Aorta (tissue), 5 donors: ENCODE results near the gene ABI3BP. TPM values are rescaled to one million over a fixed set of nuclear protein-coding genes. Genes with fewer than 3 reads are reported as not detected.

ENCODE experiments used
- ATAC-seq: fragments of 200-7000 bp; cut with Tn5 transposase; one replicate; pipeline ENCODE4 v1.9.1; 2022; ENCODE audit warnings: moderate library complexity; ENCODE audit not compliant: low FRiP score
- DNase-seq, 2 donors: peaks; one replicate each; pipeline ENCODE4 v3.0.0-alpha.2; 2020
- H3K27ac ChIP-seq, 2 donors: one replicate each; pipeline ENCODE4 v1.5.1; 2013; ENCODE audit warnings: low read length in 2 of 2, mild to moderate bottlenecking in 2 of 2, moderate library complexity in 2 of 2, control low read depth in 1 of 2, inconsistent platforms in 1 of 2, low read depth in 1 of 2
- H3K27me3 ChIP-seq, 2 donors: one replicate each; pipeline ENCODE4 v1.6.1; 2013; ENCODE audit warnings: control low read depth in 1 of 2, low read length in 1 of 2, mild to moderate bottlenecking in 1 of 2, moderate library complexity in 1 of 2; ENCODE audit not compliant: insufficient read depth in 2 of 2, control insufficient read depth in 1 of 2
- H3K36me3 ChIP-seq, 2 donors: one replicate each; pipeline ENCODE4 v1.6.1; 2013; ENCODE audit warnings: control low read depth in 1 of 2, low read length in 1 of 2, mild to moderate bottlenecking in 1 of 2; ENCODE audit not compliant: insufficient read depth in 2 of 2, control insufficient read depth in 1 of 2
- H3K4me1 ChIP-seq, 2 donors: one replicate each; pipeline ENCODE4 v1.6.1; 2013; ENCODE audit warnings: low read length in 2 of 2, control low read depth in 1 of 2, mild to moderate bottlenecking in 1 of 2, moderate library complexity in 1 of 2; ENCODE audit not compliant: insufficient read depth in 2 of 2, control insufficient read depth in 1 of 2
- H3K4me3 ChIP-seq, 2 donors: one replicate each; pipeline ENCODE4 v1.5.1; 2013; ENCODE audit warnings: low read length in 2 of 2, control low read depth in 1 of 2, mild to moderate bottlenecking in 1 of 2
- H3K9me3 ChIP-seq: one replicate; pipeline ENCODE4 v1.6.1; 2013; ENCODE audit warnings: mild to moderate bottlenecking, low read length; ENCODE audit not compliant: control insufficient read depth
- whole genome bisulfite sequencing, 2 donors: extraction: QIAGEN DNeasy Blood & Tissue Kit; methylation state at CpG; one replicate each; pipeline ENCODE4 v1.1.7; 2013; 5-methylcytosine and 5-hydroxymethylcytosine counted together
- intact Hi-C, 2 donors: fragments of 100-400 bp; cut with DNase I; formaldehyde crosslinking; loops; one replicate each; pipeline versions ENCODE4 v1.14.2 to v1.15.0; 2022
- polyA plus RNA-seq, 2 donors: library from polyadenylated mRNA; stranded (reverse); fragments of 200-250 nt; gene quantifications; one replicate each; pipeline ENCODE4 v1.2.3, GENCODE V29; 2013
- total RNA-seq, 2 donors: library from RNA; stranded (reverse); fragmentation: NEBNext Ultra II Directional; extraction: Animal tissue kit (Norgen Biotek cat#: 25700); gene quantifications; one replicate each; pipeline ENCODE4 v1.2.1, GENCODE V29; 2021
- donor health status: healthy with polysubstance abuse.
- donor health status: Bipolar disorder and iron deficiency.
- donor health status: DM: no; HTN: no; CAD: no.
- donor health status: DM: no; HTN: no; CAD: no.
- donor health status: DM: yes; HTN: yes; CAD: no.

Gene ABI3BP
- total and polyA plus RNA-seq, 4 donors: 4.6 to 389 (median 115) TPM

- Histone ChIP-seq H3K27me3 (no peaks in the 10 kb centered on the region), H3K4me3 (no peak overlapping the region), H3K9me3 (no peaks in the 10 kb centered on the region), H3K36me3 (no peaks in the 10 kb centered on the region), H3K4me1 (no peaks in the 10 kb centered on the region), H3K27ac (no peak overlapping the region)
- 89 to 94% methylated on average over 4 of the region's 4 CpGs for WGBS, 2 donors
- no peak for ATAC-seq
- DNase-seq: no peak
- intact Hi-C loops: no loop called here
Observed at GRCh38 chr3:100912976-100913545, 80.2 kb downstream of the ABI3BP start.

DNA sequence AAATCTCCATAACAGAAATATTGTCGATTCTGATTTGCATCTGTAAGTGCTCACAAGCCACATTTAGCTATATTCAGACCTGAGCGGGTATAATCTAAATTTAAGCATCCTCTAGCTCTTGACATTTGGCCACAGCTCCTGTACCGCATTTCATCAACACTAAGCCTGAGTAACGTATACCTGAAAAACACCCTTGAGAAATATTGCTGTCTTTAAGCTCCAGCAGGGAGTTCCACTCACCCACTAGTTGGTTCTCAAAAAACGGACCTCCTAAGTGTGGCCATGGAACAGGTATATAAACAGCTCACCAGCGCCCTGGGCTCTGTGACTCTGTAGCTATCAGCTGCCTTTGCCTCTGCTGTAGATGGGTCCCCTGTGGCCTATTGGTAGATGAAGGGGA, 80.7 kb downstream of the ABI3BP start:
- Histone ChIP-seq H3K4me3 (no peak overlapping the region), H3K36me3 (no peaks in the 10 kb centered on the region), H3K27me3 (no peaks in the 10 kb centered on the region), H3K27ac (no peak overlapping the region), H3K4me1 (no peaks in the 10 kb centered on the region), H3K9me3 (no peaks in the 10 kb centered on the region)
- WGBS, 2 donors: 88 to 97% methylated on average over 6 of the region's 6 CpGs
- intact Hi-C loops: no loop called here
- ATAC-seq: no peak
- no peak for DNase-seq

GRCh38 chr3:100911956-100912355, 81.3 kb downstream of the ABI3BP start:
- Histone ChIP-seq H3K4me1 (no peaks in the 10 kb centered on the region), H3K27ac (no peak overlapping the region), H3K9me3 (no peaks in the 10 kb centered on the region), H3K27me3 (no peaks in the 10 kb centered on the region), H3K36me3 (no peaks in the 10 kb centered on the region), H3K4me3 (no peak overlapping the region)
- WGBS, 2 donors: 88 to 92% methylated on average over 6 of the region's 6 CpGs
- DNase-seq (no peak), ATAC-seq (no peak)
- intact Hi-C loops: no loop called here

DNA sequence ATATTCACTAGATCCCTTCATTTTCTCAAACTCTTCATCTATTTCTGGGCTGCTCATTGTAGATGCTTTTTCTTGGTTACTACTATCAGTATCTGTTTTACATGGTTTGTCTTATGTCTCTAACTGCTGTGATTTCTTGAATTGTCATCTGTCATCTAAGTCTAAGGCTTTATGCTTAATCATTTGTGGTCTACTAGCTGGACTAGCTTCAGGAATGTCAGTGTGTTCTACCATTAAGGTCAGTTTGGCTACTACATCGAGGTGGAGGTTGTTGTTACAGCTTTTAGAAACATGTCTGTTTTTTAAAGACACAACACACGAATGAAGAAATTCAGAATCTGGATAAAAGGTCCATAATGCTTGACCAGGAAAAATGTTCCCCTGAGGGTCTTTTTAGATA, 82.2 kb downstream of the ABI3BP start:
- no peaks in the 10 kb centered on the region for H3K36me3 ChIP-seq
- H3K27ac ChIP-seq: no peak overlapping the region
- no peaks in the 10 kb centered on the region for H3K9me3 ChIP-seq
- DNase-seq (no peak), ATAC-seq (no peak)
- H3K4me3 ChIP-seq: no peak overlapping the region
- H3K27me3 ChIP-seq: no peaks in the 10 kb centered on the region
- intact Hi-C loops: no loop called here
- 35 to 50% methylated on average over 2 of the region's 2 CpGs for WGBS, 2 donors
- H3K4me1 ChIP-seq: no peaks in the 10 kb centered on the region

DNA sequence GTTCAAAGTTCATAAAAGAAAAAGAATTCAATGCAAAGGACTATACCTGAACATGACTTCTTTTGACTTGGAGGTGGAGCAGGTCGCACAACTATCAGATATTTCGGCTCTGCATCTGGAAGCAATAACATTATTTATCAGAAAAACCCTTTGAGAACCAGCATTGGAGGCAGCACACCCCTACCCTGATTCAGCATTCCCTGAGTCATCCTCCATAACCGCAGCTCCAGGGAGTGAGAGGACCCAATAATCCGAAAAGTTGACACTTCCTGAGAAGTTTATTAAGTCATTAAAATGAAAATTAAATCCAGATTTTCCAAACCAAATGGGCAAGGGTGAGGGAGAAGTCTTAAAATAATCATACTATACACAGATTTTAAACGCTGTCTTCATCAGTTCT, 90.6 kb downstream of the ABI3BP start:
- no peaks in the 10 kb centered on the region for H3K9me3 ChIP-seq
- H3K27ac ChIP-seq: no peak overlapping the region
- H3K4me3 ChIP-seq: no peak overlapping the region
- DNase-seq (no peak), ATAC-seq (no peak)
- WGBS, 2 donors: 92 to 94% methylated on average over 5 of the region's 5 CpGs
- no peaks in the 10 kb centered on the region for H3K36me3 ChIP-seq
- no peaks in the 10 kb centered on the region for H3K4me1 ChIP-seq
- no peaks in the 10 kb centered on the region for H3K27me3 ChIP-seq
- intact Hi-C loops: no loop called here

DNA sequence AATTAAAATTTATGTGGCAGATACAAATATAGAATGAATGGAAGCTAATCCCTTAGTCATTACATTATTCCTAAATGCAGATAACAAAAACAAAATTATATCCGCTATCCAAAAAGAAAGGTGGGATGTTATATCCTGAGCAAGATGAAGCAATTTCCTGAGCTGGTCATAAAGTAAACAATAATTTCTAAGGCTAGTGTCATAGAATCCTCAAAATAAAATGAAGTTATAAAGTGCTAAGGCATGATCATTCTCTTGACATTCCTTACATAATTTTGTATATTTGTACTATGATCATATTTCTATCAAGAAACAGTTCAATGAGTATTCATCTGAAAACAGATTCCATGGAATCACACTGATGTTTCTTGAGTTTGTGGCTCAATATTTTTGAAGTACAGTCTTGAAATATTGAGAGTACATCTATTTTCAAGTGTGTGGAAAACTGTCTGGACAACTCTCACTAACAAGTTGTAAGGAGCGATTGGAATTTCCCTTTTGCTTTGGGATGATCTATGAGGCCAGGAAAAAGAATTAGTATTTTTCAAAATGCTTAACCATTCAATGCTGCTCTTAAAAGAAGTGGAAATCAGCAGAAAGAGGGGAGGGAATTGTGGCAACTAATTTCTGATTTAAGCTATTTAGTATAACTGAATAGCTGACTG, 92.4 kb downstream of the ABI3BP start:
- Histone ChIP-seq H3K27ac (no peak overlapping the region), H3K4me1 (no peaks in the 10 kb centered on the region), H3K36me3 (no peaks in the 10 kb centered on the region), H3K27me3 (no peaks in the 10 kb centered on the region), H3K4me3 (no peak overlapping the region), H3K9me3 (no peaks in the 10 kb centered on the region)
- DNase-seq: no peak
- intact Hi-C loops: no loop called here
- 83 to 85% methylated on average over 2 of the region's 2 CpGs for WGBS, 2 donors
- ATAC-seq: no peak

GRCh38 chr3:100899440-100900091, 93.7 kb downstream of the ABI3BP start:
- intact Hi-C loops: loop anchor here in 1 of 2 donors (5.0 kb wide), 1 partner anchor 478 kb away; no protein-coding TSS in a partner anchor
- H3K36me3 ChIP-seq: no peaks in the 10 kb centered on the region

GRCh38 chr3:100898681-100899080, 94.5 kb downstream of the ABI3BP start:
- no peaks in the 10 kb centered on the region for H3K9me3 ChIP-seq
- no peaks in the 10 kb centered on the region for H3K4me1 ChIP-seq
- ATAC-seq (no peak), DNase-seq (no peak)
- H3K4me3 ChIP-seq: no peak overlapping the region
- intact Hi-C loops: loop anchor here in 1 of 2 donors (5.0 kb wide), 1 partner anchor 479 kb away; no protein-coding TSS in a partner anchor
- no peak overlapping the region for H3K27ac ChIP-seq
- no peaks in the 10 kb centered on the region for H3K36me3 ChIP-seq
- 84 to 86% methylated on average over 5 of the region's 5 CpGs for WGBS, 2 donors
- H3K27me3 ChIP-seq: no peaks in the 10 kb centered on the region

More at GRCh38 chr3:100899440-100900091, 93.7 kb downstream of the ABI3BP start:
- no peaks in the 10 kb centered on the region for H3K9me3 ChIP-seq
- 5 to 23% methylated on average over 2 of the region's 2 CpGs for WGBS, 2 donors
- no peak overlapping the region for H3K4me3 ChIP-seq
- no peaks in the 10 kb centered on the region for H3K27me3 ChIP-seq
- H3K4me1 ChIP-seq: no peaks in the 10 kb centered on the region
- H3K27ac ChIP-seq: no peak overlapping the region
- no peak for ATAC-seq
- DNase-seq: no peak

GRCh38 chr3:100896994-100897393, 96.2 kb downstream of the ABI3BP start:
- intact Hi-C loops: loop anchor here in 1 of 2 donors (5.0 kb wide), 1 partner anchor 480 kb away; no protein-coding TSS in a partner anchor
- ATAC-seq: no peak
- WGBS, 2 donors: 51 to 72% methylated on average over 2 of the region's 2 CpGs

More at GRCh38 chr3:100896994-100897393, 96.2 kb downstream of the ABI3BP start:
- no peak overlapping the region for H3K4me3 ChIP-seq
- no peaks in the 10 kb centered on the region for H3K27me3 ChIP-seq
- H3K36me3 ChIP-seq: no peaks in the 10 kb centered on the region
- no peak overlapping the region for H3K27ac ChIP-seq
- no peak for DNase-seq
- no peaks in the 10 kb centered on the region for H3K9me3 ChIP-seq
- H3K4me1 ChIP-seq: no peaks in the 10 kb centered on the region
